Endodermal cell (in vitro differentiated cells): ENCODE measurements around the gene AGAP3. TPM values are rescaled to one million over a fixed set of nuclear protein-coding genes. Genes with fewer than 3 reads are reported as not detected.

ENCODE experiments used
- DNase-seq: peaks from one replicate; pipeline ENCODE4 v3.0.0-alpha.2; 2017
- H3K27ac ChIP-seq: 2 replicates; pipeline ENCODE4 v1.5.1; 2013; ENCODE audit warnings: mild to moderate bottlenecking, low read depth, low read length, moderate library complexity
- H3K27me3 ChIP-seq: 2 replicates; pipeline ENCODE4 v1.6.1; 2013; ENCODE audit warnings: mild to moderate bottlenecking, low read length, moderate library complexity; ENCODE audit not compliant: insufficient read depth, control insufficient read depth, poor library complexity, severe bottlenecking
- H3K36me3 ChIP-seq: 2 replicates; pipeline ENCODE4 v1.7.0; 2013; ENCODE audit warnings: mild to moderate bottlenecking, low read length, moderate library complexity; ENCODE audit not compliant: control insufficient read depth, insufficient read depth
- H3K4me1 ChIP-seq: one replicate; pipeline ENCODE4 v1.7.0; 2013; ENCODE audit warnings: low read length; ENCODE audit not compliant: control insufficient read depth, insufficient read depth
- H3K4me3 ChIP-seq: 2 replicates; pipeline ENCODE4 v1.5.1; 2013; ENCODE audit warnings: mild to moderate bottlenecking, low read length, moderate library complexity
- H3K9ac ChIP-seq: 2 replicates; pipeline ENCODE4 v1.6.1; 2013; ENCODE audit warnings: mild to moderate bottlenecking, low read length, moderate library complexity; ENCODE audit not compliant: poor library complexity, severe bottlenecking; ENCODE audit errors: extremely low read depth
- H3K9me3 ChIP-seq: 2 replicates; pipeline ENCODE4 v1.6.1; 2013; ENCODE audit warnings: mild to moderate bottlenecking, low read length, moderate library complexity; ENCODE audit not compliant: control insufficient read depth
- H3K27ac Mint-ChIP-seq: 2 replicates; pipeline ENCODE4 v1.8.0; 2020; ENCODE audit warnings: mixed read lengths
- H3K27me3 Mint-ChIP-seq: 2 replicates; pipeline ENCODE4 v1.8.0; 2021; ENCODE audit warnings: mild to moderate bottlenecking, mixed read lengths; ENCODE audit not compliant: insufficient read depth
- H3K36me3 Mint-ChIP-seq: 2 replicates; pipeline ENCODE4 v1.8.0; 2020; ENCODE audit warnings: low read depth, mixed read lengths
- H3K4me1 Mint-ChIP-seq: 2 replicates; pipeline ENCODE4 v1.8.0; 2020; ENCODE audit warnings: mixed read lengths
- H3K4me3 Mint-ChIP-seq: 2 replicates; pipeline ENCODE4 v1.8.0; 2020; ENCODE audit warnings: mild to moderate bottlenecking, moderate library complexity, mixed read lengths
- H3K9me3 Mint-ChIP-seq: 2 replicates; pipeline ENCODE4 v1.8.0; 2020; ENCODE audit warnings: mild to moderate bottlenecking, mixed read lengths
- WGBS, 2 experiments: methylation state at CpG; one replicate each; pipeline versions ENCODE4 v1.1.5 to v1.1.7; 2013; ENCODE audit warnings: missing lambda C conversion rate in 2 of 2, mixed read lengths in 1 of 2; ENCODE audit not compliant: insufficient coverage in 1 of 2, insufficient read length in 1 of 2; 5-methylcytosine and 5-hydroxymethylcytosine counted together
- total RNA-seq, 2 donors: library from RNA; stranded (reverse); fragmentation: NEBNext Ultra II Directional in 1 of 2; extraction: Animal tissue kit (Norgen Biotek cat#: 25700) in 1 of 2; gene quantifications; 2 replicates in 1 of 2; 3 replicates in 1 of 2; pipeline ENCODE4 v1.2.1, GENCODE V29; 2021
- TF ChIP-seq, protein P1 (sequence below): fragments of 200-600 bp; sonication (generic); conservative IDR thresholded peaks from 2 replicates; pipeline ENCODE4 v1.5.0; 2021; ENCODE audit warnings: antibody characterized with exemption, mild to moderate bottlenecking

AGAP3 gene
- total RNA-seq, 2 donors from 2014 or later, result 113 to 116 TPM

- no peak overlapping the region for H3K9ac ChIP-seq
- TF ChIP-seq, protein P1, sequence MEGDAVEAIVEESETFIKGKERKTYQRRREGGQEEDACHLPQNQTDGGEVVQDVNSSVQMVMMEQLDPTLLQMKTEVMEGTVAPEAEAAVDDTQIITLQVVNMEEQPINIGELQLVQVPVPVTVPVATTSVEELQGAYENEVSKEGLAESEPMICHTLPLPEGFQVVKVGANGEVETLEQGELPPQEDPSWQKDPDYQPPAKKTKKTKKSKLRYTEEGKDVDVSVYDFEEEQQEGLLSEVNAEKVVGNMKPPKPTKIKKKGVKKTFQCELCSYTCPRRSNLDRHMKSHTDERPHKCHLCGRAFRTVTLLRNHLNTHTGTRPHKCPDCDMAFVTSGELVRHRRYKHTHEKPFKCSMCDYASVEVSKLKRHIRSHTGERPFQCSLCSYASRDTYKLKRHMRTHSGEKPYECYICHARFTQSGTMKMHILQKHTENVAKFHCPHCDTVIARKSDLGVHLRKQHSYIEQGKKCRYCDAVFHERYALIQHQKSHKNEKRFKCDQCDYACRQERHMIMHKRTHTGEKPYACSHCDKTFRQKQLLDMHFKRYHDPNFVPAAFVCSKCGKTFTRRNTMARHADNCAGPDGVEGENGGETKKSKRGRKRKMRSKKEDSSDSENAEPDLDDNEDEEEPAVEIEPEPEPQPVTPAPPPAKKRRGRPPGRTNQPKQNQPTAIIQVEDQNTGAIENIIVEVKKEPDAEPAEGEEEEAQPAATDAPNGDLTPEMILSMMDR, result peak; percentile 24
- WGBS, 2 experiments, result 79 to 84% methylated on average over 21 to 24 of the region's 24 CpGs
These were observed 36.0 kb downstream of the AGAP3 start for GRCh38 chr7:151122276-151122675.

DNA sequence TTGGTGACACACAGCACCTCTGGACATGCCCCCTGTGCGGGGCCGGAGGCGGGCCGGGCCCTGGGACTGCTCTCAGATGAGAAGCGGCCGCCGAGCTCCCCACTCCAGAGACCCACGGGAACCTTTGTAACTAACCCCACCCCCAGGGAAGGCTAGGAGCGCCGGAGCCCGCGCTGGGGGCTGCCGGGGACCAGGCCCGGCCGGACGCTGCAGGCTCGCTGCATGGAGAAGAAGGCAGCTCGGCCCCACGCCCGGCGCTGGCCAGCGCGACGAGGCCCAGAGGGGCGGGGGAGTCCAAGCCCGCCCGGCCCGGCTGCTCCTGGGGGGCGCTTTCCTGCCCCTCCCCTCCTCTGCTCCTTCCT lies 36.5 kb downstream of the AGAP3 start:
- no peak overlapping the region for H3K27ac ChIP-seq
- Mint-ChIP-seq H3K27me3 (peaks cover 4% of the 10 kb centered on the region), H3K36me3 (peaks cover 55% of the 10 kb centered on the region), H3K4me3 (no peak overlapping the region), H3K9me3 (no peaks in the 10 kb centered on the region), H3K4me1 (peaks cover 2% of the 10 kb centered on the region), H3K27ac (no peak overlapping the region)
- no peak overlapping the region for H3K4me3 ChIP-seq
- no peak for DNase-seq
- peaks cover 31% of the 10 kb centered on the region for H3K36me3 ChIP-seq
- TF ChIP-seq, protein P1, result no peak
- H3K4me1 ChIP-seq, result peaks cover 4% of the 10 kb centered on the region
- WGBS, 2 experiments, result 94 to 100% methylated on average over 3 to 29 of the region's 29 CpGs
- no peaks in the 10 kb centered on the region for H3K27me3 ChIP-seq
- H3K9me3 ChIP-seq, result no peaks in the 10 kb centered on the region
- H3K9ac ChIP-seq, result no peak overlapping the region

More at GRCh38 chr7:151122276-151122675, 36.0 kb downstream of the AGAP3 start:
- Histone ChIP-seq H3K4me3 (no peak overlapping the region), H3K27me3 (no peaks in the 10 kb centered on the region), H3K27ac (no peak overlapping the region), H3K4me1 (peaks cover 4% of the 10 kb centered on the region), H3K9me3 (no peaks in the 10 kb centered on the region), H3K36me3 (peaks cover 32% of the 10 kb centered on the region)
- H3K36me3 Mint-ChIP-seq, result peaks cover 50% of the 10 kb centered on the region
- H3K27ac Mint-ChIP-seq, result no peak overlapping the region
- no peak overlapping the region for H3K4me3 Mint-ChIP-seq
- peaks cover 2% of the 10 kb centered on the region for H3K4me1 Mint-ChIP-seq
- H3K27me3 Mint-ChIP-seq, result peaks cover 4% of the 10 kb centered on the region
- no peak for DNase-seq
- no peaks in the 10 kb centered on the region for H3K9me3 Mint-ChIP-seq

- Mint-ChIP-seq H3K36me3 (peaks cover 57% of the 10 kb centered on the region), H3K27ac (peak overlapping the region; percentile 72), H3K27me3 (peaks cover 4% of the 10 kb centered on the region), H3K4me1 (peaks cover 2% of the 10 kb centered on the region), H3K4me3 (no peak overlapping the region), H3K9me3 (no peaks in the 10 kb centered on the region)
- H3K4me3 ChIP-seq, result no peak overlapping the region
- DNase-seq, result no peak
- TF ChIP-seq, protein P1, result no peak
- no peaks in the 10 kb centered on the region for H3K27me3 ChIP-seq
- no peak overlapping the region for H3K27ac ChIP-seq
- peaks cover 31% of the 10 kb centered on the region for H3K36me3 ChIP-seq
- no peak overlapping the region for H3K9ac ChIP-seq
- 93 to 96% methylated on average over 23 to 50 of the region's 50 CpGs for WGBS, 2 experiments
- peaks cover 4% of the 10 kb centered on the region for H3K4me1 ChIP-seq
- no peaks in the 10 kb centered on the region for H3K9me3 ChIP-seq
These were observed 37.0 kb downstream of the AGAP3 start for GRCh38 chr7:151123158-151123821.
